DOHH2 (cell line): ENCODE measurements around the gene SOX10.

Source experiments
- H3F3A ChIP-seq: fragments of 200-600 bp; sonication (generic), shearing (Covaris generic); 2 replicates; pipeline ENCODE4 v1.6.0; 2016; ENCODE audit warnings: antibody characterized with exemption, mild to moderate bottlenecking; ENCODE audit not compliant: control insufficient read depth, insufficient read depth
- H3K27ac ChIP-seq: fragments of 200-600 bp; sonication (generic); 2 replicates; pipeline ENCODE4 v1.5.1; 2014; ENCODE audit warnings: low read depth, mild to moderate bottlenecking, low read length, moderate library complexity
- H3K27me3 ChIP-seq: fragments of 200-600 bp; sonication (generic); 2 replicates; pipeline ENCODE4 v1.6.1; 2014; ENCODE audit warnings: mild to moderate bottlenecking, low read length, mixed read lengths; ENCODE audit not compliant: control insufficient read depth
- H3K36me3 ChIP-seq: fragments of 200-600 bp; sonication (generic); 2 replicates; pipeline ENCODE4 v1.6.1; 2014; ENCODE audit warnings: mild to moderate bottlenecking, low read length, moderate library complexity, mixed read lengths; ENCODE audit not compliant: control insufficient read depth
- H3K4me1 ChIP-seq: fragments of 200-600 bp; sonication (generic); 2 replicates; pipeline ENCODE4 v1.6.1; 2014; ENCODE audit warnings: mild to moderate bottlenecking, low read length, mixed read lengths; ENCODE audit not compliant: control insufficient read depth
- H3K4me2 ChIP-seq: fragments of 200-600 bp; sonication (generic); 2 replicates; pipeline ENCODE4 v1.6.0; 2014; ENCODE audit warnings: mild to moderate bottlenecking, low read length, moderate library complexity
- H3K4me3 ChIP-seq: fragments of 200-600 bp; sonication (generic); 2 replicates; pipeline ENCODE4 v1.5.1; 2014; ENCODE audit warnings: mild to moderate bottlenecking, low read length, mixed read lengths
- H3K79me2 ChIP-seq: fragments of 200-600 bp; sonication (generic); 2 replicates; pipeline ENCODE4 v1.6.1; 2014; ENCODE audit warnings: mild to moderate bottlenecking, low read length, mixed read lengths; ENCODE audit not compliant: control insufficient read depth
- H3K9me2 ChIP-seq: fragments of 200-600 bp; sonication (generic); replicated peaks from 2 replicates; pipeline ENCODE4 v1.6.1; 2014; ENCODE audit warnings: mild to moderate bottlenecking, low read length, mixed read lengths; ENCODE audit not compliant: control insufficient read depth
- H3K9me3 ChIP-seq: fragments of 200-600 bp; sonication (generic); 2 replicates; pipeline ENCODE4 v1.6.1; 2014; ENCODE audit warnings: antibody characterized with exemption, low read length, mixed read lengths; ENCODE audit not compliant: control insufficient read depth, insufficient read depth
- H4K20me1 ChIP-seq: fragments of 200-600 bp; sonication (generic); 2 replicates; pipeline ENCODE4 v1.6.0; 2014; ENCODE audit warnings: low read depth, mild to moderate bottlenecking, antibody characterized with exemption, low read length, moderate library complexity; ENCODE audit not compliant: control insufficient read depth, insufficient read depth
- CTCF ChIP-seq: fragments of 200-600 bp; sonication (generic); IDR thresholded peaks from one replicate; pipeline ENCODE4 v1.5.1; 2014; ENCODE audit warnings: antibody characterized with exemption, mild to moderate bottlenecking, low read depth, low read length; ENCODE audit not compliant: poor library complexity, severe bottlenecking
- EZH2phosphoT487 ChIP-seq: fragments of 200-600 bp; sonication (generic); IDR thresholded peaks from 2 replicates; pipeline ENCODE4 v1.6.1; 2017; ENCODE audit warnings: borderline replicate concordance, mild to moderate bottlenecking, antibody characterized with exemption, low read length, moderate library complexity, mixed read lengths

Gene SOX10

DNA sequence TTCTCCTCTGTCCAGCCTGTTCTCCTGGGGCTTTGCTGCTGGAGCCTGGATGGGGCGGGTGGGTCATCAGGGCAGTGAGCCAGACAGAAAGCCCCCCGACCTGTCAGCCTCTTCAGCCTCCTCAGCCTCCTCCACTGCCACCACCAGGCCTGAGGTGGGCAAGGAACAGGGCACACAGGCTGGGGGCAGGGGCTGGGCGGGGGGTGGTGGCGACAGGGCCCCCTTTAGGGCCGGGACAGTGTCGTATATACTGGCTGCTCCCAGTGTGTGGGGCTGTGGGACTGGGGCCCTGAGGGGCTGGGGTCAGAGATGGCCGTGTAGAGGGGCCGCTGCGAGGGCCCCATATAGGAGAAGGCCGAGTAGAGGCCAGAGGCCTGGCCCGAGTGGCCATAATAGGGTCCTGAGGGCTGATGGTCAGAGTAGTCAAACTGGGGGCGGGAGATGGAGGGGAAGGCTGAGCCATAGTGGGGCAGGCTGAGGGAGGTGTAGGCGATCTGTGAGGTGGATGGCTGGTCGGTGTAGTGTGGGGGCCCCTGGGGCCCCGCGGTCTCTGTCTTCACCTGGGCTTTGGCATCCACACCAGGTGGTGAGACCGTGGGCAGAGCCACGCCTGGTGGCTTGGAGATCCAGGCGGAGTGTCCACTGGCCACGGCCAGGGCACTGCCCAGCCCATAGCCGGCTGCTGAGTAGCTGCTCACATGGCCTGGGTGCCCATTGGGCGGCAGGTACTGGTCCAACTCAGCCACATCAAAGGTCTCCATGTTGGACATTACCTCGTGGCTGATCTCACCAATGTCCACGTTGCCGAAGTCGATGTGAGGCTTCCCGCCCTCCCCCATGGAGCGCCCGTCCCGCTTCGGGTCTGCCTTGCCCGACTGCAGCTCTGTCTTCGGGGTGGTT lies 10.8 kb downstream of the SOX10 start:
- H3K27me3 ChIP-seq = no peaks in the 10 kb centered on the region
- no peak for TF ChIP-seq CTCF
- no peak for TF ChIP-seq EZH2phosphoT487
- no peaks in the 10 kb centered on the region for H3K79me2 ChIP-seq
- H3K9me3 ChIP-seq = no peaks in the 10 kb centered on the region
- H3K27ac ChIP-seq = no peak overlapping the region
- H3K4me2 ChIP-seq = no peak overlapping the region
- H4K20me1 ChIP-seq = no peaks in the 10 kb centered on the region
- H3K4me3 ChIP-seq = no peak overlapping the region
- no peaks in the 10 kb centered on the region for H3K4me1 ChIP-seq
- H3K9me2 ChIP-seq = no peaks in the 10 kb centered on the region
- H3K36me3 ChIP-seq = peaks cover 10% of the 10 kb centered on the region
- H3F3A ChIP-seq = no peaks in the 10 kb centered on the region

GRCh38 chr22:37972527-37972926 lies 11.8 kb downstream of the SOX10 start:
- TF ChIP-seq CTCF (no peak), EZH2phosphoT487 (no peak)
- no peaks in the 10 kb centered on the region for H3K27me3 ChIP-seq
- H3K79me2 ChIP-seq = no peaks in the 10 kb centered on the region
- H3K4me1 ChIP-seq = no peaks in the 10 kb centered on the region
- no peak overlapping the region for H3K4me2 ChIP-seq
- H4K20me1 ChIP-seq = no peaks in the 10 kb centered on the region
- no peaks in the 10 kb centered on the region for H3K9me2 ChIP-seq
- no peak overlapping the region for H3K27ac ChIP-seq
- no peak overlapping the region for H3K4me3 ChIP-seq
- H3F3A ChIP-seq = no peaks in the 10 kb centered on the region
- peaks cover 20% of the 10 kb centered on the region for H3K36me3 ChIP-seq
- H3K9me3 ChIP-seq = no peaks in the 10 kb centered on the region

DNA sequence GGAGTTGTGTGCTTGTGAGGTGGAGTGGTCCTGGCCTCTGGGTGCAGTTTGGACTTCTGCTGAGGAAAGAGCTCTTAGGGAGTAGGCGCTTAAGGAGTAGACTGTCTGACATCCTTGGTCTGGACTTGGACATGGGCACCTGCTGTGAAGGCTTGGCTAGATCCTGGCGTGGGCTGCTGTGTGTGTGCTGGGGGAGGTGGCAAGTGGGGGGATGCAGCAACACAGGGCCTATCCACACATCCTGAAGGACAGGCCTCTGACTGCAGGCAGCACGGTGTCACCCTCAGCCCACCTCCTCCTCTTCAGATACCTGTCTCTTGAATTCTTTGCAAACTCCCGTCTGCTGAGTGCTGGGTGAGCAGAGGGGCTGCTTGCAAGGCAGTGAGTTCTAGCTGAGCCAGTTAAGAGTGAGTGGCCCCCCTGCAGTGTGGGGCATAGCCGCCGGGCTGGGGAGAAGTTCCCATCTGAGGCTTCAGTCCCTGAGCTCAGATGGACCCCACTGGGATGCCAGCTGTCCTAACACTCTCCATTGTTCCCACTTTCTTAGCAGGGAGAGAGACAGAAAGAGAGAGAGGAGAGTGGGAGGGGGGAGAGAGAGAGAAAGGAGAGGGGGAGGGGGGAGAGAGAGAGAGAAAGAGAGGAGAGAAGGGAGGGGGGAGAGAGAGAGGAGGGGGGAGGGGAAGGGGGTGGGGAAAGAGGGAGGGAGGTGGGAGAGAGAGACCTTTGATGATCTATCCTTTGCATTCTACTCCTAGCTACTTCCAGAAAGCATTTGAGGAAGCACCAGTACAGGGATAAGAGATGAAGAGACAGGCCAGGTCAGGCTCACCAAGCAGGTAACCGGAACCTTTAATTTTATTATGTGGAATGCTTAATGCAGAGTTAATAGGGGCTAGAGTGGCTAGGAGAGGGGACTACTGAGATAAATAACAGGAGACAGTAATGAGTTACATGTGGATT lies 12.6 kb downstream of the SOX10 start:
- Histone ChIP-seq H3K9me3 (no peaks in the 10 kb centered on the region), H3K4me3 (no peak overlapping the region), H3K4me2 (no peak overlapping the region), H3K27me3 (no peaks in the 10 kb centered on the region), H3F3A (no peaks in the 10 kb centered on the region), H3K79me2 (no peaks in the 10 kb centered on the region), H3K4me1 (no peaks in the 10 kb centered on the region), H3K27ac (no peak overlapping the region), H3K36me3 (peaks cover 28% of the 10 kb centered on the region), H3K9me2 (no peaks in the 10 kb centered on the region), H4K20me1 (no peaks in the 10 kb centered on the region)
- no peak for TF ChIP-seq CTCF
- no peak for TF ChIP-seq EZH2phosphoT487
